ENCODE measurements around the gene ACADS.

DNA sequence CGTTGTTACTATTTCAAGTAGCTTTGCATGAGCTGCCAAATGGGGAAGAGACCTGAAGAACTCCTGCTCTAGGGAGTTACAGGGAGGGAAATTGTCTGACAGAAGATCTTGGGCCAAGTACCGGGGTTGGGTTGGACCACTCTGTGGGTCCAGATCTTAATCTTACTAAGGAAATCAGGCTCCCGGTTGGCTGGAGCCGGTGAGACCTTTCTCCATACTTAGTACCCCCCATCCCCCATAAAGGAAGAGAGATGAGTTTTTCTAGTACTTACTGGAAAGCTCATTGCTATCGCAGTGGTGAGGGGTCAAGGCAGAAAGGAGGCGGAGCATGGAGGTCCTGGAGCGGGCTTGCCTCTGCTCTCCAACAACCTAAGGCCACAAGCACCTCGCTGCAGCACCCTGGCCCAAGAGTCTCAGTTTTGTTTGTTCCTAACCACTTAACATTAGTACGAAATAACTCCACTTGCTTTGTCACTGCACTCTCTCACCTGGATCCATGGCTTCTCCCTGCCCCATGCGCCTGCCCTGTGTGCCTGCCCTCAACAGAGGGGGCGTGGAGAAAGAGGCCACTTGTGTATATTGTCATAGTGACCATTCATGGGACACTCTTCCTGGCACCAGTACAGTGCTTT is 22.2 kb upstream of the ACADS start:
- TF ChIP-seq, protein P1, sequence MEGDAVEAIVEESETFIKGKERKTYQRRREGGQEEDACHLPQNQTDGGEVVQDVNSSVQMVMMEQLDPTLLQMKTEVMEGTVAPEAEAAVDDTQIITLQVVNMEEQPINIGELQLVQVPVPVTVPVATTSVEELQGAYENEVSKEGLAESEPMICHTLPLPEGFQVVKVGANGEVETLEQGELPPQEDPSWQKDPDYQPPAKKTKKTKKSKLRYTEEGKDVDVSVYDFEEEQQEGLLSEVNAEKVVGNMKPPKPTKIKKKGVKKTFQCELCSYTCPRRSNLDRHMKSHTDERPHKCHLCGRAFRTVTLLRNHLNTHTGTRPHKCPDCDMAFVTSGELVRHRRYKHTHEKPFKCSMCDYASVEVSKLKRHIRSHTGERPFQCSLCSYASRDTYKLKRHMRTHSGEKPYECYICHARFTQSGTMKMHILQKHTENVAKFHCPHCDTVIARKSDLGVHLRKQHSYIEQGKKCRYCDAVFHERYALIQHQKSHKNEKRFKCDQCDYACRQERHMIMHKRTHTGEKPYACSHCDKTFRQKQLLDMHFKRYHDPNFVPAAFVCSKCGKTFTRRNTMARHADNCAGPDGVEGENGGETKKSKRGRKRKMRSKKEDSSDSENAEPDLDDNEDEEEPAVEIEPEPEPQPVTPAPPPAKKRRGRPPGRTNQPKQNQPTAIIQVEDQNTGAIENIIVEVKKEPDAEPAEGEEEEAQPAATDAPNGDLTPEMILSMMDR (IDR thresholded peaks at IDR 0.05) = no peak
- TF ChIP-seq POLR2A (IDR thresholded peaks at IDR 0.05) = no peak
